Vagina (tissue), 2 donors: Measurements from ENCODE around the gene NAA20.

Experiments
- POLR2AphosphoS5 ChIP-seq, 2 donors: sonication (generic); formaldehyde crosslinking; IDR thresholded peaks; one replicate each; pipeline ENCODE4 v1.9.0; 2017; ENCODE audit warnings: antibody characterized with exemption in 2 of 2, mild to moderate bottlenecking in 2 of 2, low read depth in 1 of 2; ENCODE audit not compliant: insufficient read depth in 1 of 2
- TF ChIP-seq, protein P1 (sequence below), 3 experiments: fragments of 450-650 bp in 2 of 3; fragments of 200-600 bp in 1 of 3; sonication (generic) in 1 of 3; IDR thresholded peaks; one replicate each; pipeline ENCODE4 v1.5.1; 2017 to 2019; ENCODE audit warnings: antibody characterized with exemption in 3 of 3, mild to moderate bottlenecking in 2 of 3, moderate library complexity in 2 of 3

DNA sequence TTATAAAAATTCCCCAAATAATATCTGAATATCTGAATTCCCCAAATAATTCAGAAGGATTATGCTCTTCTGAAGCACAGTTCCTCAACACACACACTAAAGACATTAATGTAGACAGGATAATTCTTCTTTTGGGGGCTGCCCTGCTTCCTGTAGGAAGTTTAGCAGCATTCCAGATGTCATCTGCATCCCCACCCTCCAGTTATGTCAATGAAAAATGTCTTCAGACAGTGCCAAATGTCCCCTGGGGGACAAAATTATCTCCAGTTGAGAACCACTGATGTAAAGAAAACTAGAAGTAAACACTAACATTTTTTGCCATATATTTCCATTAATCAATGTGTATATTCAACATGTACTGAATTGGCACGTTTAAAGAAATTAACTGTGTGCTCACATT lies 25.9 kb upstream of the NAA20 start:
- TF ChIP-seq, protein P1, sequence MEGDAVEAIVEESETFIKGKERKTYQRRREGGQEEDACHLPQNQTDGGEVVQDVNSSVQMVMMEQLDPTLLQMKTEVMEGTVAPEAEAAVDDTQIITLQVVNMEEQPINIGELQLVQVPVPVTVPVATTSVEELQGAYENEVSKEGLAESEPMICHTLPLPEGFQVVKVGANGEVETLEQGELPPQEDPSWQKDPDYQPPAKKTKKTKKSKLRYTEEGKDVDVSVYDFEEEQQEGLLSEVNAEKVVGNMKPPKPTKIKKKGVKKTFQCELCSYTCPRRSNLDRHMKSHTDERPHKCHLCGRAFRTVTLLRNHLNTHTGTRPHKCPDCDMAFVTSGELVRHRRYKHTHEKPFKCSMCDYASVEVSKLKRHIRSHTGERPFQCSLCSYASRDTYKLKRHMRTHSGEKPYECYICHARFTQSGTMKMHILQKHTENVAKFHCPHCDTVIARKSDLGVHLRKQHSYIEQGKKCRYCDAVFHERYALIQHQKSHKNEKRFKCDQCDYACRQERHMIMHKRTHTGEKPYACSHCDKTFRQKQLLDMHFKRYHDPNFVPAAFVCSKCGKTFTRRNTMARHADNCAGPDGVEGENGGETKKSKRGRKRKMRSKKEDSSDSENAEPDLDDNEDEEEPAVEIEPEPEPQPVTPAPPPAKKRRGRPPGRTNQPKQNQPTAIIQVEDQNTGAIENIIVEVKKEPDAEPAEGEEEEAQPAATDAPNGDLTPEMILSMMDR (IDR thresholded peaks at IDR 0.05), result no peak
- TF ChIP-seq POLR2AphosphoS5 (IDR thresholded peaks at IDR 0.05; ENCODE audit: insufficient read depth in 1 of 2, low read depth in 1 of 2), result no peak
